GM12865 (cell line): ENCODE measurements around the gene APOE.

ENCODE experiments used
- DNase-seq: peaks from one replicate; pipeline ENCODE4 v3.0.0; 2010; ENCODE audit warnings: low read depth
- H3K4me3 ChIP-seq: 2 replicates; pipeline ENCODE4 v1.5.1; 2011; ENCODE audit warnings: mild to moderate bottlenecking, low read depth, low read length, control low read depth
- CTCF ChIP-seq: IDR thresholded peaks from 2 replicates; pipeline ENCODE4 v1.5.1; 2011; ENCODE audit warnings: low read length, control low read depth, low read depth, inconsistent platforms; ENCODE audit not compliant: insufficient read depth; ENCODE audit errors: missing control alignments

Gene APOE

GRCh38 chr19:44892932-44893331 is 12.7 kb upstream of the APOE start:
- no peak for TF ChIP-seq CTCF
- no peak for DNase-seq
- H3K4me3 ChIP-seq: no peak overlapping the region

DNA sequence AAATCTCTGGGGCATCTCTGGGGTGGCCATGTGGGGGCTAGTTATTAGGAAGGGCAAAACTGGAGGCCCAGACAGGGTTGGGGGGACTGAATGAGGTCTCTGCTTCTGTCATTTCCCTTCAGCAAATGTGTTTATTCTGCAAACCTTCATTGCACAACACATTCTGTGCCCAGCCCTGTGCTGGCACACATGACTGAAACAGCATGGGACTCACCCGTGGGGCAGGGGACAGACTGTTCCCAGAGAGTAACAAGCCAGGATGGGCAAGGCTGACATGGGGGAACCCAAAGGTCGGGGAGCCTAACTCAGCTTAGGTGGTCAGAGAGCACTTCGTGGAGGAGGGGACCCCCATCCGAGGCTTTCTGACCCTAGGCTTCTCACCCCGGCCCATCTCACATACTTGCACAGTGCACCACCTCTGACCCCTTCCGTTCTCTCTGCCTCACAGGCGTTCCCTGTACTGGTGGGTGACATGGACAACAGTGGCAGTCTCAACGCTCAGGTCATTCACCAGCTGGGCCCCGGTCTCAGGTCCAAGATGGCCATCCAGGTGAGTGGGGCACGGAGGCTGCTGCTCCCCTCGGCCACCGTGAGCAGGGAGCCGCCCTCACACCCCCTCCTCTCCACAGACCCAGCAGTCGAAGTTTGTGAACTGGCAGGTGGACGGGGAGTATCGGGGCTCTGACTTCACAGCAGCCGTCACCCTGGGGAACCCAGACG is 12.1 kb upstream of the APOE start:
- DNase-seq: no peak
- H3K4me3 ChIP-seq: no peak overlapping the region
- no peak for TF ChIP-seq CTCF

DNA sequence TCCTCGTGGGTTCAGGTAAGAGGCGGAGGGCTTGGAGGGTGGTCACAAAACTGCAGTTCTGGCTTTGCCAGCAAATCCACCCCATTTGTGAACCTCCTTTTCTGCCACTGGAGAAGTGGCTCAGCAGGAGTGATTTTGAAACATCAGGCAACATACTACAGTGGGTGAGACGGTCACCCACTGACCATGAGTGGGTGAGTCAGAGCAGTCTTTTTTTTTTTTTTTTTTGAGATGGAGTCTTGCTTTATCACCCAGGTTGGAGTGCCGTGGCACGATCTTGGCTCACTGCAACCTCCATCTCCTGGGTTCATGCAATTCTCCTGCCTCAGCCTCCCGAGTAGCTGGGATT is 11.6 kb upstream of the APOE start:
- TF ChIP-seq CTCF: no peak
- no peak overlapping the region for H3K4me3 ChIP-seq
- no peak for DNase-seq

- H3K4me3 ChIP-seq: no peak overlapping the region
- TF ChIP-seq CTCF: no peak
Measured at GRCh38 chr19:44894946-44895345, 10.7 kb upstream of the APOE start.

GRCh38 chr19:44897835-44898234 is 7.8 kb upstream of the APOE start:
- no peak for DNase-seq
- no peak for TF ChIP-seq CTCF
- no peak overlapping the region for H3K4me3 ChIP-seq

More at GRCh38 chr19:44894946-44895345, 10.7 kb upstream of the APOE start:
- no peak for DNase-seq

GRCh38 chr19:44900328-44901244 is 5.0 kb upstream of the APOE start:
- DNase-seq: no peak
- no peak overlapping the region for H3K4me3 ChIP-seq
- TF ChIP-seq CTCF: no peak
